Measurements from ENCODE around the gene AK2.

AK2 gene

DNA sequence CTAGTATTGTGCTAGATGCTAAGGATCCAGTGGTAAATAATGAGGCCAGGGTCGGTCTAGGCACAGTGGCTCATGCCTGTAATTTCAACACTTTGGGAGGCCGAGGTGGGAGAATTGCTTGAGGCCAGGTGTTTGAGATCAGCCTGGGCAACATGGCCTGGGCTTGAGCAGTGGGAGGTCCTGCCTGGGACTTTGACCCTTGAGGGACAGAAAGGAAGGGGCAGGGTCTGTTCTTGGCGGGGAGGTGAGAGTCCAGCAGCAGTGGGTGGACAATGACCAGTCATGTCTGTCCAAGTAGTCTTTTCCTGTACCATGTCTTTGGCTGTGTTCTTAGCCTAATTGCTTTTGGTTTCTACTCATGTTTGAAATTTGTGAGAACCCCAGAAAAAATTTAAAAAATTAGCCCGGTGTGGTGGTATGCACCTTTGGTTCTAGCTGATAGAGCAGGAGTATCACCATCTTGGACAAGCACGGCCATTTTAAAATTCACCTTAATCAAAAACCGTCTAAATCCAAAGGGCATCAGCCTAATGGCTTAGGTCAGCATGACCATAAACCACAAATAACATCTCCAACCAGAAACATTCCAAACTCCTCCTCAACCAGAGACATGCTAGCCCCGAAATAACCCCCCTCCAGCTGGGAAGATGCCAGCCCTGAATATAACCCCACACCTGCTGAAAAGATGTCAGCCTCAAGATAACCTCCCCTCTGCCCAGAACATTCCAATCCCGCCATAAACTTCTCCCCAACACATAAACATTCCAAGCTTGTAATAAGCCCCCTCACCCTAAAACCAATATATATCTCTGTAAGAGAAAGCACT, 6.8 kb upstream of the AK2 start:
- no peak overlapping the region for H3K4me3 ChIP-seq (ENCODE audit: low read length)
- no peak for TF ChIP-seq CTCF (conservative IDR thresholded peaks at IDR 0.05; ENCODE audit: low read length)
- DNase-seq (ENCODE audit: low read depth) = no peak

DNA sequence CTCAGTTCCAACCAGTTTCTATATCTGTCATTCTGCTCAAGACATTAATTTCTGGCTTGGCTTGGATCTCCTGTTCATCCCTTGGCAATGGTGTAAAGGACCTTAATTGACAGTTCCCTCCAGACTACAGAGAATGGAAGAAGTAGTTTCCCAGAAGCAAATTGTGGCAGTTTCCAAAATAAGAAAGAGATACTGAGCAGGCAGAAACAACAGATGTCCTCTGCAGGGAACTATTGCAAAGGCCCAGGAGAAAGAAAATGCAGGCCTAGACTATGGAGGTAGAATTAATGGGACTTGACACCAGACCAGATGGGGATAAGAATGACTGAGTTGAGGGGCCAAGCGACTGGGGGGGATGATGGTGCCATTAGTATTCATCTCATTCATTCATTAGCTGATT, 6.1 kb upstream of the AK2 start:
- H3K4me3 ChIP-seq (ENCODE audit: low read length) = no peak overlapping the region
- DNase-seq (ENCODE audit: low read depth) = no peak
- TF ChIP-seq CTCF (conservative IDR thresholded peaks at IDR 0.05; ENCODE audit: low read length) = no peak

GRCh38 chr1:33041026-33041425, 4.3 kb upstream of the AK2 start:
- no peak overlapping the region for H3K4me3 ChIP-seq (ENCODE audit: low read length)
- no peak for TF ChIP-seq CTCF (conservative IDR thresholded peaks at IDR 0.05; ENCODE audit: low read length)
- no peak for DNase-seq (ENCODE audit: low read depth)

DNA sequence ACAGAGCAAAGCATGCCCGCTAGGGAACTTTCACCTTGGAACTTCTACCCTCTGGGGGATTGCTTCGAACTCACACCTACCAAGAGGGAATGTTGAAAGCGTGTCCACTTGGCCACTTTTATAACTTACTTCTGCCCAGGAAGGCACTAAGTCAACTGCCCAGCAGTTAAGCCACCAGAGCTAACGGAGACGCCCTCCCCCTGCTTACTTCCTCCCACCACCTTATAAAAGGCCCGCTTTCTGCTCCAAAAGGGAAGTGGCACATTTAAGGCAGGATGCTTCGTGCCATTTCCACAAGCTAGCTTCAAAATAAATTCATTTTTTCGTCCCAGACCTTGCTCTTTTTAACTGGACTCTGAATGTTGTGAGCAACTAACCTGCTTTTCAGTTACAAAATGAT, 3.2 kb upstream of the AK2 start:
- DNase-seq (ENCODE audit: low read depth) = no peak
- no peak overlapping the region for H3K4me3 ChIP-seq (ENCODE audit: low read length)
- TF ChIP-seq CTCF (conservative IDR thresholded peaks at IDR 0.05; ENCODE audit: low read length) = no peak

GRCh38 chr1:33036051-33036525, 595 bp downstream of the AK2 start:
- TF ChIP-seq CTCF (conservative IDR thresholded peaks at IDR 0.05; ENCODE audit: low read length) = no peak
- peak; percentile 17 for DNase-seq (ENCODE audit: low read depth)
- H3K4me3 ChIP-seq (ENCODE audit: low read length) = peak overlapping the region; percentile 93

DNA sequence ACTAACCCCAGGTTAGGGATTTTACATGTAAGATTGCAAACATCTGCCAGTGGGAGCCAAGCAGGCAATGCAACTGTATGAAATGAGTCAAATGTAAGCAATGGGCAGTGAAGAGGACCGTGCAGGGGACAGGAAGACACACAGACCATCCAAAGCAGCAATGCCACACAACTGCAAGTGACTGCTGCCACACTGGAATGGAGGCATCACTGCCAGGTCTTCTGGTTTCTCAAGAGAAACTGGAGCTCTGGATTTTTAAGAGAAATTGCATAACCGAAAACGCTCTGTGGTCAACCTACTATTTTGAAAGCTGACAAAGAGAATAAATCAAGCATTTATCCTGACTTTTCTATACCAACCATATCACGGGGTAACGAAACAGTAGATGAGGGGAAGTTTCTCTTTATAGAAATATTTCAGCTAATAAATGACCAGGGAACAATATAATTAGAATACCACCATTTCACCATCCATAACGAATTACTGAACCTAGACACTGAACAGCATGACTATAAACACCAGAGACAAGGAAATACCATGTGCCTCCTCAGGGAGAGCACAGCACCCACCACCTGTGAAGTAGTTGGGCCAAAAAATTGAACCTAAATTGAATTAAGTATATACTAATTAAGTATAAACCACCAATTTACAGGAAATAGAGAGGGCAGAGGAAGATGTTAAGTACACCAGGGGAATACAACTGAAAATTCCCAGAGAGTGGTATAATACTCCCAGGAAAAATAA, 4.4 kb downstream of the AK2 start:
- DNase-seq (ENCODE audit: low read depth) = peak; percentile 63
- TF ChIP-seq CTCF (conservative IDR thresholded peaks at IDR 0.05; ENCODE audit: low read length) = no peak
- no peak overlapping the region for H3K4me3 ChIP-seq (ENCODE audit: low read length)
